Measurements from ENCODE around the gene RPSA. TPM values are rescaled to one million over a fixed set of nuclear protein-coding genes. Genes with fewer than 3 reads are reported as not detected.
"Not testable (repeated sequence)": the region's sequence is repeated elsewhere in the genome, so short reads cannot be mapped to it uniquely, and the experiment has no call there.

Gene RPSA
- total RNA-seq, 4 donors from 2014 or later: 637 to 1,292 (median 907) TPM

DNA sequence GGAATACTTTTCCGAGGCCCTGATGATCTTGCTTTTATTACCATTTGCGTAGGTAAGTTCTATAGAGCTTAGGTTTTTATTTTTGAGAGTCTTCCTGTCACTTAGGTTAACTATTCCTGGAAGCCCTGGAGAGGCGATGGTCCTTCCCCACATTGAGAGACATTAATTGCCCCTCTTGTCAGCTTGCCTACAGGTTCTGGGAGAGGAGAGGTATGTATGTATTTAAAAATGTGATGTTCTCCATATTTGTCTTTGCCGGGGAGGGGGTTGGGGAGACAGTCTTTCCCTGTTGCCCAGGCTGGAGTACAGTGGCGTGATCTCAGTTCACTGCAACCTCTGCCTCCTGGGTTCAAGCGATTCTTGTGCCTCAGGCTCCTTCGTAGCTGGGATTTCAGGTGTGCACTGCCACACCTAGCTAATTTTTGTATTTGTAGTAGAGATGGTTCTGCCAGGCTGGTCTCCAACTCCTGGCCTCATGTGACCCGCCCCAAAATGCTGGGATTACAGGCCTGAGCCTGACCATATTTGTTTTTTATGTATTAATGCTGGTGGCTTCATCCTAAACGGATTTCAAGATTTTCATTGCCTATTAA lies 6.2 kb downstream of the RPSA start:
- Histone ChIP-seq H3K9me3 (no peaks in the 10 kb centered on the region), H3K27ac (no peak overlapping the region), H3K4me3 (no peak overlapping the region), H3K4me1 (peaks cover 0 to 38% (median 12%) of the 10 kb centered on the region in 3 donors), H3K36me3 (peaks cover 0 to 68% of the 10 kb centered on the region in 2 donors), H3K27me3 (no peaks in the 10 kb centered on the region)
- ATAC-seq: no peak
- 73 to 75% methylated on average over 5 to 6 of the region's 9 CpGs for WGBS, 2 donors (ENCODE audit: low coverage in 1 of 2)
- TF ChIP-seq POLR2AphosphoS5 (IDR thresholded peaks at IDR 0.05) (no peak), EP300 (IDR thresholded peaks at IDR 0.05) (no peak), POLR2A (IDR thresholded peaks at IDR 0.05) (no peak)
- TF ChIP-seq, protein P1, sequence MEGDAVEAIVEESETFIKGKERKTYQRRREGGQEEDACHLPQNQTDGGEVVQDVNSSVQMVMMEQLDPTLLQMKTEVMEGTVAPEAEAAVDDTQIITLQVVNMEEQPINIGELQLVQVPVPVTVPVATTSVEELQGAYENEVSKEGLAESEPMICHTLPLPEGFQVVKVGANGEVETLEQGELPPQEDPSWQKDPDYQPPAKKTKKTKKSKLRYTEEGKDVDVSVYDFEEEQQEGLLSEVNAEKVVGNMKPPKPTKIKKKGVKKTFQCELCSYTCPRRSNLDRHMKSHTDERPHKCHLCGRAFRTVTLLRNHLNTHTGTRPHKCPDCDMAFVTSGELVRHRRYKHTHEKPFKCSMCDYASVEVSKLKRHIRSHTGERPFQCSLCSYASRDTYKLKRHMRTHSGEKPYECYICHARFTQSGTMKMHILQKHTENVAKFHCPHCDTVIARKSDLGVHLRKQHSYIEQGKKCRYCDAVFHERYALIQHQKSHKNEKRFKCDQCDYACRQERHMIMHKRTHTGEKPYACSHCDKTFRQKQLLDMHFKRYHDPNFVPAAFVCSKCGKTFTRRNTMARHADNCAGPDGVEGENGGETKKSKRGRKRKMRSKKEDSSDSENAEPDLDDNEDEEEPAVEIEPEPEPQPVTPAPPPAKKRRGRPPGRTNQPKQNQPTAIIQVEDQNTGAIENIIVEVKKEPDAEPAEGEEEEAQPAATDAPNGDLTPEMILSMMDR (IDR thresholded peaks at IDR 0.05): no peak

DNA sequence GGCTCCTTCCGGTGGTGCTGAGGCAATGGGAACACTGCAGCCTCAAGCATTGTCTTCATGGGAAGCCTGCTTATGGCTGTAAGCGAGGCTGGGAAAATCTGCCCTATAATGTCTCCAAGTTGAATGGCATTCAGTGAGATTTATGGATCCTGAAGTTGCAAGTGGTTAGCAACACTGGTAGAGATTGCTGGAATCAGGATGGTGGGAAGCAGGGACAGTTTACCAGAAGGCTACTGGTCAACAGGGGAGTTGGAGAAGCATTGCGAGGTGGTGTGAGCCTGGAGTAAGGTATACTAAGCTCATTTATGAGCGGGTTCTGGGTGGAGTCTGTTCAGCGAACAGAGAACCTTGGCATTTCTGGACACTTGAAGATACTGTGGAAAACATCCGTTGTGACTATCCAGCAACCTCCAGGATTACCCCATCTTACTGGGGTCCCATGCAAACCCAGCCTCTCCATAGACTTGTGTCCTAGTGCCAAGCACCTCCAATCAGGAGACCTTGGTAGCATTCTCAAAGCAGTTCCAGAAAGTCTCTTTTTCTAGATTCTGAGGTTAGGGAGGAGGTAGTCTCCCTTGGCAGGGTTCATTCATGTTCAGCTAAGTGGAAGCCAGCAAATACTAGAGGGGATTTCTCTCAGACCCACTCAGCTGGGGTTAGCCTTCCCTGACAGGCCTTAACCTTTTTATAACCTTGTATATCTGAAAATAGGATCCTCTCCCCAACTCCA lies 7.3 kb downstream of the RPSA start:
- Histone ChIP-seq H3K4me1 (peaks cover 0 to 30% (median 2%) of the 10 kb centered on the region in 3 donors), H3K9me3 (no peaks in the 10 kb centered on the region), H3K4me3 (no peak overlapping the region), H3K27ac (no peak overlapping the region), H3K36me3 (peaks cover 0 to 58% of the 10 kb centered on the region in 2 donors), H3K27me3 (no peaks in the 10 kb centered on the region)
- 57 to 70% methylated on average over 5 to 6 of the region's 6 CpGs for WGBS, 2 donors (ENCODE audit: low coverage in 1 of 2)
- no peak for ATAC-seq
- TF ChIP-seq EP300 (IDR thresholded peaks at IDR 0.05): no peak
- TF ChIP-seq, protein P1 (IDR thresholded peaks at IDR 0.05): no peak
- TF ChIP-seq POLR2A (IDR thresholded peaks at IDR 0.05): no peak
- TF ChIP-seq POLR2AphosphoS5 (IDR thresholded peaks at IDR 0.05): no peak

- Histone ChIP-seq H3K27me3 (no peaks in the 10 kb centered on the region), H3K4me3 (no peak overlapping the region), H3K9me3 (no peaks in the 10 kb centered on the region), H3K36me3 (peaks cover 0 to 54% of the 10 kb centered on the region in 2 donors), H3K4me1 (peaks cover 0 to 24% (median 2%) of the 10 kb centered on the region in 3 donors), H3K27ac (no peak overlapping the region)
- ATAC-seq: no peak
- 59 to 69% methylated on average over 2 of the region's 2 CpGs for WGBS, 2 donors (ENCODE audit: low coverage in 1 of 2)
- TF ChIP-seq POLR2A (IDR thresholded peaks at IDR 0.05) (no peak), EP300 (IDR thresholded peaks at IDR 0.05) (no peak), POLR2AphosphoS5 (IDR thresholded peaks at IDR 0.05) (no peak)
- TF ChIP-seq, protein P1 (IDR thresholded peaks at IDR 0.05): no peak
Measured at GRCh38 chr3:39414421-39414907, 7.9 kb downstream of the RPSA start.

GRCh38 chr3:39415302-39415701 lies 8.8 kb downstream of the RPSA start:
- ATAC-seq: not testable (repeated sequence)
- peaks cover 0 to 16% (median 2%) of the 10 kb centered on the region in 3 donors for H3K4me1 ChIP-seq

DNA sequence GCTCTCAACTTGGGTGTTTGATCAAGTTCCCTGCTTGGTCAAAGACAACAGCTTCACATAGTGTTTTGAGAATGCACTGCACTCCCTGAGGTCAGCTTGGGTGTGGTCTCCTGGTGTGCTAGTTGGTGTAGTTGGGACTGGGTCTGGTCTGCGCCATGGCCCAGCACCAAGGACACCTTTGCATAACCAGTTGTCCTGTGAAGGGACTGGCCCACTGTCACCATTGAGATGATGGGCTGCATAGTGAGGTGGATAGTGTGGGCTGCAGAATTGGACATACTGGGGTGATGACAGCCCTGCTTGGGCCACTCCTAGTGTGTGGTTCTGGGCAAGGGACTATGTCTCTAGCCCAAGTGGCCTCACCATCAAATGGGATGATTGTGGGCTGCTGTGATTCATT lies 9.5 kb downstream of the RPSA start:
- no peak for ATAC-seq
- no peaks in the 10 kb centered on the region for H3K27me3 ChIP-seq
- TF ChIP-seq POLR2AphosphoS5 (IDR thresholded peaks at IDR 0.05) (no peak), EP300 (IDR thresholded peaks at IDR 0.05) (no peak), POLR2A (IDR thresholded peaks at IDR 0.05) (no peak)
- TF ChIP-seq, protein P1 (IDR thresholded peaks at IDR 0.05): no peak
- no CpG with 5 or more reads among the region's 1 CpG for WGBS, 2 donors (ENCODE audit: low coverage in 1 of 2)
- H3K4me3 ChIP-seq: no peak overlapping the region
- H3K4me1 ChIP-seq: peaks cover 0 to 9% (median 2%) of the 10 kb centered on the region in 3 donors
- H3K27ac ChIP-seq: no peak overlapping the region
- peaks cover 0 to 39% of the 10 kb centered on the region in 2 donors for H3K36me3 ChIP-seq
- no peaks in the 10 kb centered on the region for H3K9me3 ChIP-seq

More at GRCh38 chr3:39415302-39415701, 8.8 kb downstream of the RPSA start:
- 83 to 84% methylated on average over 3 of the region's 3 CpGs for WGBS, 2 donors (ENCODE audit: low coverage in 1 of 2)
- H3K9me3 ChIP-seq, H3K27me3 ChIP-seq, H3K27ac ChIP-seq, H3K4me3 ChIP-seq: not testable (repeated sequence)
- peaks cover 0 to 45% of the 10 kb centered on the region in 2 donors for H3K36me3 ChIP-seq

DNA sequence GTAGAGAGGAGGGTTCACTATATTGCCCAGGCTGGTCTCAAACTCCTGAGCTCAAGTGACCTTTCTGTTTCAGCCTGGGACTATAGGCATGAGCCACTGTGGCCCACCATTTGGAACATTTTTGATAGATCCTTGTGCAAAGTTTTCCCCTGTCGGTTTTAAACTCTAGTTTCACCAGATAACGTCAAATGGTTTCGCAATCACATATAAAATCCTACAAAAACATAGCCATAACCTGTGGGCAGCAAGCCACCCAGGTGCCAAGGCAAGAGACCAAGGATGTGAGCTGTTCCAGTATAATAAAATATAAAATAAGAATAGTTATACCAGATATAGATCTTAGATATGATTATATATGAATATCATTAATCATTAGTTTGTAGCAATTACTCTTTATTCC lies 10.5 kb downstream of the RPSA start:
- 48 to 86% methylated on average over 3 of the region's 3 CpGs for WGBS, 2 donors (ENCODE audit: low coverage in 1 of 2)
- not testable (repeated sequence) for H3K9me3 ChIP-seq, H3K27me3 ChIP-seq, H3K4me1 ChIP-seq, ATAC-seq, H3K27ac ChIP-seq, H3K4me3 ChIP-seq
- peaks cover 0 to 28% of the 10 kb centered on the region in 2 donors for H3K36me3 ChIP-seq

- H3K36me3 ChIP-seq: peaks cover 0 to 11% of the 10 kb centered on the region in 2 donors
- H3K27me3 ChIP-seq, ATAC-seq, H3K9me3 ChIP-seq, H3K4me3 ChIP-seq, H3K4me1 ChIP-seq, H3K27ac ChIP-seq: not testable (repeated sequence)
- 49 to 50% methylated on average over 2 to 13 of the region's 14 CpGs for WGBS, 2 donors (ENCODE audit: low coverage in 1 of 2)
Measured at GRCh38 chr3:39418556-39419225, 12.2 kb downstream of the RPSA start.

All from gastroesophageal sphincter (tissue), 4 donors.